ENCODE data around the gene DYSF.

DNA sequence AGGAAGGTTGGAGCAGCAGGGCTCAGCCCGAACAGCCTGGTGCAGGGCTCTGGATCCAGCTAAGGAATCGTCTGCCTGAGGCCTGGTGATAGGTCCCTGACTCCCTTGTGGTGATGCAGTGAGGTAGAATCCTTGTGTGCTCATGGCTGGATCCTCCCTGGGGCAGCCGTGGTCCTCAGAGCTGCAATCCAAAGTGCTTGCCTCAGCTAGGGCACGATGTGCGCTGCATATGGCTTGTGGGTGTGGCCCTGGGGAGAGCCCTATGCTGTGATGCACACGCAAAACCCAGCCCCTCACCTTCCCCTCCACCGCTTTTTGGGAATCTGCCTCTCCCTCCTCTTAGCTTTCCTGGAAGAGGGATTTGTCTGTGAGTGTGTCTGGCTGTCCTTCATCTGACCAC lies 142.2 kb downstream of the DYSF start:
- TF ChIP-seq, protein P1, sequence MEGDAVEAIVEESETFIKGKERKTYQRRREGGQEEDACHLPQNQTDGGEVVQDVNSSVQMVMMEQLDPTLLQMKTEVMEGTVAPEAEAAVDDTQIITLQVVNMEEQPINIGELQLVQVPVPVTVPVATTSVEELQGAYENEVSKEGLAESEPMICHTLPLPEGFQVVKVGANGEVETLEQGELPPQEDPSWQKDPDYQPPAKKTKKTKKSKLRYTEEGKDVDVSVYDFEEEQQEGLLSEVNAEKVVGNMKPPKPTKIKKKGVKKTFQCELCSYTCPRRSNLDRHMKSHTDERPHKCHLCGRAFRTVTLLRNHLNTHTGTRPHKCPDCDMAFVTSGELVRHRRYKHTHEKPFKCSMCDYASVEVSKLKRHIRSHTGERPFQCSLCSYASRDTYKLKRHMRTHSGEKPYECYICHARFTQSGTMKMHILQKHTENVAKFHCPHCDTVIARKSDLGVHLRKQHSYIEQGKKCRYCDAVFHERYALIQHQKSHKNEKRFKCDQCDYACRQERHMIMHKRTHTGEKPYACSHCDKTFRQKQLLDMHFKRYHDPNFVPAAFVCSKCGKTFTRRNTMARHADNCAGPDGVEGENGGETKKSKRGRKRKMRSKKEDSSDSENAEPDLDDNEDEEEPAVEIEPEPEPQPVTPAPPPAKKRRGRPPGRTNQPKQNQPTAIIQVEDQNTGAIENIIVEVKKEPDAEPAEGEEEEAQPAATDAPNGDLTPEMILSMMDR (IDR thresholded peaks at IDR 0.05; ENCODE audit: low read depth, low read length): no peak
- TF ChIP-seq EZH2phosphoT487 (IDR thresholded peaks at IDR 0.05; ENCODE audit: low read depth): no peak
